Activated CD4-positive, alpha-beta T cell treated with anti-CD3 and anti-CD28 coated beads for 24 hours (primary cell): ENCODE data around the gene IGSF6.
"Not testable (repeated sequence)": the region's sequence is repeated elsewhere in the genome, so short reads cannot be mapped to it uniquely, and the experiment has no call there.

Source experiments
- DNase-seq, 2 donors: peaks; one replicate each; pipeline ENCODE4 v3.0.0-alpha.2; 2020; ENCODE audit warnings: low read depth in 2 of 2

Gene IGSF6

GRCh38 chr16:21629616-21630539 is 22.5 kb downstream of the IGSF6 start:
- DNase-seq = not testable (repeated sequence)

DNA sequence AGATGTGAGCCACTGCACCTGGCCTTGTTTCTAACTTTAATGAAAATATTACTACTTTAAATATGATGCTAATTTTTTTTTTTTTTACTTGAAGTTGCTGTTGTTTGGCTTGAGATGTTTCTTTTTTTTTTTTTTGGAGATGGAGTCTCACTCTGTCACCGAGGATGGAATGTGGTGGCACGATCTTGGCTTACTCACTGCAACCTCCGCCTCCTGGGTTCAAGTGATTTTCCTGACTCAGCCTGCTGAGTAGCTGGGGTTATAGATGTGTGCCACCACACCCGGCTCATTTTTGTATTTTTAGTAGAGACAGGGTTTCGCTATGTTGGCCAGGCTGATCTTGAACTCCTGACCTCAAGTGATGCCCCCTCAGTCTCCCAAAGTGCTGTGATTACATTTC is 23.6 kb downstream of the IGSF6 start:
- DNase-seq = no peak

- DNase-seq = no peak
Measured at GRCh38 chr16:21628121-21628726, 24.2 kb downstream of the IGSF6 start.

DNA sequence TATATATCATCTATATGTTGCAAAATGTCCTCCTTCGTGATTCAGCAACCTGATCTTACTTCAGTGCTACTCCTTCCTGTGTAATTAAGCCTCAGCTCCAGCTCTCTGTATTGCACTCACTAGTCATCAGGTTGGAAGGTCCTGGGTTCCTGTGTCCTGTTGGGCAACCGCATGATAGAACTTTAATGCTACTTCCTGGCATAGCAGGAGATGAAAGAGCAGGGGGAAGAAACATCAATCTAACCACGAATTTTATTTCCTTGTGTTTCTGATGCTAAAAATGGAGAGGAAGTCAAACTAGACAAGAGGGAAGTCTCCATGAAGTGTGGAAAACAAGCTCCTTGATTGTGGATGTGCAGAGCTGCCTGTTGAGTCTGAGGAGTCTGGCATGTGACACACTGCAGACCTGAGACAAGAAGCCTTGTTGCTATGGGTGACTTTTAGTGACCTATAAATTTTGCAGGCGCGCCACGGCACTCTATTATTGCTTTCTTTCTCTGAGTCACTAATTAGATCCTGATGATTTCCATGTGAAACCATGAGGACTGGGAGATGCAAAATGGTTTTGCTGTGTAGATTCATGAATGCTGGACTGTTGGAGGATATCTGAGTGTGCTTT is 25.6 kb downstream of the IGSF6 start:
- DNase-seq = no peak

GRCh38 chr16:21625026-21625425 is 27.4 kb downstream of the IGSF6 start:
- DNase-seq = no peak

- no peak for DNase-seq
Measured at GRCh38 chr16:21622545-21622944, 29.9 kb downstream of the IGSF6 start.

DNA sequence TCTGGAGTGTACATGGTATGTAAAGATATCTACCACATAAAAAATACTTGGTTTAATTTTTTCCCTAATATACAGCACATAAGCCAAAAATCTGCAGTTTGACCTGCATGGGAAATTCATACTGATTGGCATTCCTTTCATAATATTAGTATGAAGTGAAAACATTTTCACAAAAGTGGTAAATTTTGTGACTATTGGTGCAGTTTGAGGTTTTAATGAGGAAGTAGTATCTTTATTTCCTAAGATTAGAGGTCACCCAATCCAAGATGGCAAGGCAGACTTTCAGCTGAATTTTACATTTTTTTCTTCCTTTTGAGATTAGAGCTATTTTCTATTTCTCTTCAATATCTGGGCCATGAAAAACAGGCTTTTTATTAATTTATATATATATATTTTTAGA is 31.8 kb downstream of the IGSF6 start:
- DNase-seq = no peak

DNA sequence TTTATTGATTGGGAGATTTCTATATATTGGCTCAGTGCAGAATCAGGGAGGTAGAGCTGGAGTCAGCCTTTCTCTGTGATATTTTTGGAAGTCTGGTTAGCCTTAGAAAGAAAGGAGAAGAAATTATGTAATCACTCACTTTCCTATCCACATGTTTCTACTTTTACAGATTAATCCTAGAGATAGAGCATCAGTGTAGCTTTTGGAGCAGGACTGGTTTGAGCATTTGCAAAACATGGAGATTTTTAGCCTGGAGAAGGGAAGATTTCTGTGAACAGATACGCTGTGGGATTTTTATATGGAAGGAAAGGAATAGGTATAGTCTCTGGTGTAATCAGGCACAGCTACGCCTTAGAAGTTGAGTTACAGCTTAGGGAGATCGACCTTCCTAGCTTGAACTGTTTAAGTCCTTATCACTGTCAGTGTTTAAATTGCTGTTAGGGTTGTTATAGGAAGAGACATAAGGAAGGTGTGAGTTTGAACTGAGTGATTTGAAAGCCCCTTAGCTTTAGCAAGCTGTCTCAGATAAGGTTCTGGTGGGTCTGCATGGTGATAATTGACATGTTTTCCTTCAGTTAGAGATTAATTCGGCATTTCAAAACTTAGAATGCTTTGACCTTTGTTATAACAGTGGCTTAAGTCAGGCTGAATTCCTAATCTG is 32.5 kb downstream of the IGSF6 start:
- no peak for DNase-seq

DNA sequence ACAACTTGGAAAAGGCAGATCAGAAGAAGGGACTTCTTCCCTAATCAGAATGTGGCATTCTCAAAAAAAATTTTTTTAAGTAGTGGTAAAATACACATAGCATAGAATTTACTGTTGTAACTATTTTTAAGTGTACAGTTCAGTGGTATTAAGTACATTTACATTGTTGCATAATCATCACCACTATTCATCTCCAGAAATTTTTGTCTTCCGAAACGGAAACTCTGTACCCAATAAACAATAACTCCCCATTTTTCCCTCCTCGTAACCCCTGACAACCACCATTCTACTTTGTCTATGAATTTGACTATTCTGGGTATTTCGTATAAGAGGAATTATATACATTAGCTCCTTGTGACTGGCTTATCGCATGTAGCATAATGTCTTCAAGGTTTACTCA is 34.1 kb downstream of the IGSF6 start:
- DNase-seq = no peak

GRCh38 chr16:21617607-21618006 is 34.8 kb downstream of the IGSF6 start:
- DNase-seq = no peak

DNA sequence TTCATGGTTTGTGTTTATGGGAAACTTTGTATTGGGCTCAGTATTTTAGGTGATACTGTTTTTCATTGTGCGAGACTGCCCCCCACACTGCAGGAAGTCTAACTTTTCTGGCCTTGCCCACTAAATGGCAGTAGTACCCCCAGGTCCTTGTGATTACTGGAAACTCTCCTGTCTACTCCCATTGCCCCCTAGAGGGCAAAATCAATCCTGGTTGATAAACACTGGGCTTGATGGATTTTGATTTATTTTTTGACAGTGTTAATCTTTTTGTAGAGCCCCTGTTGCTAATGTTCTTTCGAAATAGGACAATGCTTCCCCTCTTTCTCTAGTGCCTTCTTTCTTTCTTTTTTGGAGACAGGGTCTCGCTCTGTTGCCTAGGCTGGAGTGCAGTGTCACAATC is 37.5 kb downstream of the IGSF6 start:
- DNase-seq = no peak

- no peak for DNase-seq
Measured at GRCh38 chr16:21613781-21614180, 38.6 kb downstream of the IGSF6 start.

DNA sequence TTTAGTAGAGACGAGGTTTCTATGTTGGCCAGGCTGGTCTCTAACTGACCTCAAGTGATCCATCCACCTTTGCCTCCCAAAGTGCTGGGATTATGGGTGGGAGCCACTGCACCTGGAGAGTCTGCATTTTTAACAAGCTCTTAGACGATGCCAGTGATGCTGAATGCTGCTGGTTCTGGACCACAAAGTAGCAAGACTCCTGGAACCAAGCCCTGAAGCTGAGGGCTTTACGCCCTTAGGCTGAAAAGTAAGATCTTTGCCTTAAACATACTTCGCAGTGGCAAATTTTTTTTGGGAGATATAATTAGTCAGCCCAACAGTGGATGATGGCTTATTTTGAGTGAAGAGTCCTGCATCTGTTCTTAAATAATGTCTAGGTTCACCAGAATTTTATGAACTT is 39.0 kb downstream of the IGSF6 start:
- DNase-seq = no peak

DNA sequence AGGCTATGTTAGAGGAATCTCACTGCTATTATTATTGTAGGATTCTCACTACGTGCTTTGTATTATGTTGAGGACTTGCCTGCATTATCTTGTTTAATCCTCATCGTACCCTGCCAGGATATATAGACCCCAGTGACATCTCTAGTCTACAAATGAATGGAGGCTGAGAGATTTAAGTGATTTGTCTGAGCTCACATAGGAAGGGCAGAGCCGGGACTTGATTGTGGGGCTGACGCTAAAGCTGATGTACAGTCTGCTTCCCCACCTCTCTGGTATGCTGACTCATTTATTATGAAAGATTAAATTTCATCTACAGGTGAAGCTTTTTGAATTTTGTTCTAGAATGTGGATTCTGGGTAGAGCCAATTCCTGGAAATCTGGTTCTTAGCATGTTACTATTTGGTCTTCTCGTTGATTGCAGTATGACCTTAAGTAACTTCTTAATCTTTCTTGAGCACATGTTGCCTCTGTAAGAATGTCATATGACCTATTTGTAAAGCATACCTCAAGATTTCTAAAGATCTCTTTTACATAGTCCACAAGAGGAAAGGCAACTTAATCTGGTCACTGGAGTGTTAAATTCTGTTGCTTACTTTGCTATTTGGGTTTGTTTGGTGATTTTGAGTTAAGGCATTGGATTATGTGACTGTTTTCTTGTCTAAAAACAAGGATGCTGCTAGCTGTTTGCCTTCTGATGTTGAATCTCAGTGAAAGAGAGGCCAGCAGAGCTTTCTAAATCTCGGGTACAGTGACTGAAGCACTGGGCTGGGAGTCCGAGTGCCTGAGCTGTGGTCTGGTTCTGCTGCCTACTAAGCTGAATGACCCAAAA is 40.6 kb downstream of the IGSF6 start:
- DNase-seq = no peak

DNA sequence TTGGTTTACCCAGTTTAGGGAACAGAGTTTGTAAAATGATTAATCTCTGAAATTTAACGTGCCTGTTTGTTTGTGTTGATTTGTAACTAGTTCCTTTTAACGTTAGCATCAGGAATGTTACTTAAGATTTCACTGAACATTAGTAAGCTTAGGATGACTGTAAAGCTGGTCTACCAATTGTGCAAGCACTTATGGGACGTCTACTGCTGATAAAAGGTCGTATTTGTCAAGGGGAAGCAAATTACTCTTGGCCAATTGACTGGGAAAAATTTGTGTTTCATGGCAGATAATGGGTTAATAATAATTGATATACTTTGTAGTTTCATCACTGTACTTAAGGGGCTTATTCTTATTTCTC is 41.2 kb downstream of the IGSF6 start:
- no peak for DNase-seq

DNA sequence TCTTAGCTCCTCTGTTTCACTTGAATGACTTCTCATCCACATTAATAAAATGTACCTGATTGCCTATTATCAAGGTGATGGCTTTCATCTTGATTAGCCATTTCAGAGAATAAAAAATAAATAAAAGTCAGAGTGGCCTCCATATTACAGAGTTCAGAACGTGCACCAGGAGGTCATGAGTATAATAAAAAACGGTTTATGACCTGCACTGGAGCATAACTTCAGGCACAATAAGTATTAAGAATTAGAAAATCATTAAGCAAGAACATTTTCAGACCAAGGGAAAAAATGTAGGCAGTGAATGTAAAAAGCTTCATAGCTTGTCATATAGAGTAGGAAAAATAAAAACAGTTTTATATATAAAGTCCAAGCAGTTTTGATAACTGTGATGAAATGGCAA is 41.6 kb downstream of the IGSF6 start:
- no peak for DNase-seq

GRCh38 chr16:21610006-21610544 is 42.3 kb downstream of the IGSF6 start:
- DNase-seq = no peak

GRCh38 chr16:21608639-21609328 is 43.6 kb downstream of the IGSF6 start:
- no peak for DNase-seq

DNA sequence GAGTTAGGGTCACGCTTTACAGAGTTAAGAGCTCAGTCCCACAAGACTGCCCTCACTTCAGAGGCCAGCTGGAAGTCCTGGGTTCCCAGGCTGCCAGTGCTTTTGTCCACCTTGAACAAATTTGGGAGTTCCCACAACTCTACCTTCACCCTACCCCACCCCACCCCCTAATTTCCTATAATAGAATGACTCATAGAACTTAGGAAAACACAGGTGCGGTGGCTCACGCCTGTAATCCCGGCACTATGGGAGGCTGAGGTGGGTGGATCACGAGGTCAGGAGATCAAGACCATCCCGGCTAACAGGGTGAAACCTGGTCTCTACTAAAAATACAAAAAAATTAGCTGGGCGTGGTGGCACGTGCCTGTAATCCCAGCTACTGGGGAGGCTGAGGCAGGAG is 46.6 kb downstream of the IGSF6 start:
- not testable (repeated sequence) for DNase-seq

DNA sequence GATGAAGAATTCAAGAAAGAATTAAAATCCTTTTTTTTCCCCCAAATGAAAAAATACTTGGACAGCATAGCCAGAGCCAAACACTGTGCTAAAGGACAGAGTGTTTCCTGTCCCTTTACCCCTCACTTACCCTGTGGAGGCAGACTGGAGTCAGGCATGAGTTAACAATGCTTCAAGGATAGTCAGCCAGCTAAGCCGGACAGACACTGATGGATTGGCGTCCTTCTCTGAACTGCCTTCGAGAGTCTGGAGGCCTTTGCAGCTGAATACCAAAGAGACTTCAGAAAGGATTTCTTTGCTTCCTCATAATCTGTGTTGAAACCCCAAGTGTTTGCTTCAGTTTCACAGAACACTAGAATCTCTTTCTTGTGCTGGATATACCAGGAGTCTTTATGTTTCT is 48.5 kb downstream of the IGSF6 start:
- DNase-seq = no peak

DNA sequence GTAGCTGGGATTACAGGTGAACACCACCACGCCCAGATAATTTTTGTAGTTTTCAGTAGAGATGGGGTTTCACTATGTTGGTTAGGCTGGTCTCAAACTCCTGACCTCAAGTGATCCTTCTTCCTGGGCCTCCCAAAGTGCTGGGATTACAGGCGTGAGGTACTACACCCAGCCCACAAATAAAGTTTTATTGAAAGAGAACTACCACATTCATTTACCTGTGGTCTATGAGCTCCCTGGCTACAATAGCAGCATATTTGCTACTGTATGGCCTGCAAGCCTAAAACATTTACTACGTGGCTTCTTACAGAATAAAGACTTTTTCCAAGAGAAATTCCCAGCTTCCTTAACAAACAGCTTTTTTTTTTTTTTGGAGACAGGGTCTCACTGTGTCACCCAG is 49.6 kb downstream of the IGSF6 start:
- DNase-seq = no peak
